ENCODE results near the gene CDK5R1.

CDK5R1 gene

GRCh38 chr17:32533296-32533695 is 46.5 kb downstream of the CDK5R1 start:
- Mint-ChIP-seq H3K9me3 (no peaks in the 10 kb centered on the region), H3K4me1 (peaks cover 16% of the 10 kb centered on the region), H3K27me3 (no peaks in the 10 kb centered on the region), H3K27ac (ENCODE audit: low read depth) (no peak overlapping the region), H3K4me3 (no peak overlapping the region), H3K36me3 (ENCODE audit: insufficient read depth) (no peaks in the 10 kb centered on the region)
- ATAC-seq (replicated peaks; ENCODE audit: extremely low read depth, poor library complexity, severe bottlenecking), result no peak
- no peak for DNase-seq (ENCODE audit: low spot score in 2 of 2)

- H3K4me1 Mint-ChIP-seq, result no peaks in the 10 kb centered on the region
- DNase-seq (ENCODE audit: low spot score in 2 of 2), result no peak
Observed at GRCh38 chr17:32536736-32537643, 50.2 kb downstream of the CDK5R1 start.

More at GRCh38 chr17:32536736-32537643, 50.2 kb downstream of the CDK5R1 start:
- no peak overlapping the region for H3K4me3 Mint-ChIP-seq
- no peak overlapping the region for H3K27ac Mint-ChIP-seq (ENCODE audit: low read depth)
- ATAC-seq (replicated peaks; ENCODE audit: extremely low read depth, poor library complexity, severe bottlenecking), result no peak
- no peaks in the 10 kb centered on the region for H3K27me3 Mint-ChIP-seq
- no peaks in the 10 kb centered on the region for H3K36me3 Mint-ChIP-seq (ENCODE audit: insufficient read depth)
- no peaks in the 10 kb centered on the region for H3K9me3 Mint-ChIP-seq
